ENCODE measurements around the gene TULP4.
"Not testable (repeated sequence)": the region's sequence is repeated elsewhere in the genome, so short reads cannot be mapped to it uniquely, and the experiment has no call there.

The TULP4 gene

DNA sequence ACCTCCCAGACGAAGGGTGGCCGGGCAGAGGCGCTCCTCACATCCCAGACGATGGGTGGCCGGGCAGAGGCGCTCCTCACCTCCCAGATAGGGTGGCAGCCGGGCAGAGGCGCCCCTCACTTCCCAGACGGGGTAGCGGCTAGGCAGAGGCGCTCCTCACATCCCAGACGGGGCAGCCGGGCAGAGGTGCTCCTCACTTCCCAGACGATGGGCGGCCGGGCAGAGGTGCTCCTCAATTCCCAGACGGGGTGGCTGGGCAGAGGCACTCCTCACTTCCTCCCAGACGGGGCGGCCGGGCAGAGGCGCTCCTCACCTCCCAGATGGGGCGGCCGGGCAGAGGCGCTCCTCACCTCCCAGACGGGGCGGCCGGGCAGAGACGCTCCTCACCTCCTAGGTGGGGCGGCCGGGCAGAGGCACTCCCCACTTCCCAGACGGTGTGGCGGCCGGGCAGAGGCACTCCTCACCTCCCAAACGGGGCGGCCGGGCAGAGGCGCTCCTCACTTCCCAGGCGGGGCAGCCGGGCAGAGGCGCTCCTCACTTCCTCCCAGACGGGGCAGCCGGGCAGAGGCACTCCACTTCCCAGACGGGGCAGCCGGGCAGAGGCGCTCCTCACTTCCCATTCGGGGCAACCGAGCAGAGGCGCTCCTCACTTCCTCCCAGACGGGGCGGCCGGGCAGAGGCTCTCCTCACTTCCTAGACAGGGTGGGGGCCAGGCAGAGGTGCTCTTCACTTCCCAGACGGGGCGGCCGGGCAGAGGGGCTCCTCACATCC lies 37.4 kb downstream of the TULP4 start:
- H3K27me3 ChIP-seq (ENCODE audit: control insufficient read depth, insufficient read depth, low read length); H3K36me3 ChIP-seq (ENCODE audit: control insufficient read depth, low read depth, low read length); H3K4me1 ChIP-seq (ENCODE audit: control insufficient read depth, low read depth, low read length); H3K27ac ChIP-seq (ENCODE audit: low read length); H3K9me3 ChIP-seq (ENCODE audit: control insufficient read depth, low read depth, low read length); H3K9ac ChIP-seq (ENCODE audit: low read length); H3K4me3 ChIP-seq (ENCODE audit: low read length): not testable (repeated sequence)

DNA sequence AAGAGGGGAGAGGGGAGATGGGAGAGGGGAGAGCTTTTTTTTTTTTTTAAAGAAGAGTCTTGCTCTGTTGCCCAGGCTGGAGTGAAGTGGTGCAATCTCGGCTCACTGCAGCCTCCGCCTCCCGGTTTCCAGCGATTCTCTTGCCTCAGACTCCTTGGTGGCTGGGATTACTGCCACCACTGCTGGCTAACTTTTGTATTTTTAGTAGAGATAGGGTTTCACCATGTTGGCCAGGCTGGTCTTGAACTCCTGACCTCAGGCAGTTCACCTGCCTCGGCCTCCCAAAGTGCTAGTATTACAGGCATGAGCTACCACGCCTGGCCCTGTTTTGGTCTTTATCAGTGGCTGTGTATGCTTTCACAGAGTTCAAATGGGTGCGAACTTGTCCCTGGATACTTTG lies 38.5 kb downstream of the TULP4 start:
- not testable (repeated sequence) for H3K9ac ChIP-seq (ENCODE audit: low read length); H3K36me3 ChIP-seq (ENCODE audit: control insufficient read depth, low read depth, low read length); H3K9me3 ChIP-seq (ENCODE audit: control insufficient read depth, low read depth, low read length); H3K27me3 ChIP-seq (ENCODE audit: control insufficient read depth, insufficient read depth, low read length); H3K27ac ChIP-seq (ENCODE audit: low read length); H3K4me3 ChIP-seq (ENCODE audit: low read length); H3K4me1 ChIP-seq (ENCODE audit: control insufficient read depth, low read depth, low read length)

DNA sequence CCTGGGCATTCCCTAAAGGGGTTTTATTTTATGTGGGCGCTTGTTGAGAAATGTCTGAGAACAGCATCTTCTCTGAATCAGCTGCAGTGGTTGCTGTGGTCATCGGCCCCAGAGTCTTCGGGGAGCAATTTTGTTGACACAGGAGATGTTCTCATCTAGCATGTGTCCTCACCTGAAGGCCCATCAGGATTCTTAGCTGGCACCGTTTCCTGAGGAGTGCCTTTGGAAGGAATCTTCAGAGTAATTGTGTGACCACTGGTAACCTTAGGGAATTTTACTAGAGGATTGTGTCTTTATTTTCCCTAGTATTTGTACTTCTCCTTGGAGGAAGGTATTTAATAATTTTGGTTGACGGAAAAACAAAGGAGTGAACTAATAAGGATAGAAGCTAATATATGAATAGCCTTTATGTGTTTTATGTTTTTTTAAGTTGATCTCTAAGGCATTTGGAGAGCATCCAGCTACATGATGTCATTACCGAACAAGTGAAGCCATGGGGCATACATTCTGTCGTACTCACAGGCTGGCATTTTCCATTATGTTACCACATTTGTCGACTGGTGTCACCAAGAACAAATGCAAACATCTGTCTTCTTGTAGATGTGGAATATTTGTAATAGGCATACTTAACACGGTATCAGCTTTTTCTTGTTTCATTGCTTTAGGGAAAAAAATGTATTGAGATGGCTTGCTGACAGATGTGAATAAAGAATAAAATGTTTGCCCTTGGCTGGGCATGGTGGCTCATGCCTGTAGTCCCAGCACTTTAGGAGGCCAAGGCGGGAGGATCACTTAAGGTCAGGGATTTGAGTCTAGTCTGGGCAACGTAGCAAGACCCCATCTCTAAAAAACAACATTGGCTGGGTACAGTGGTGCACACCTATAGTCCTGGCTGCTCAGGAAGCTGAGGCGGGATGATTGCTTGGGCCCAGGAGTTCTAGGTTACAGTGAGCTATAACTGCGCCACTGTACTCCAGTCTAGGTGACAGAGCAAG lies 41.9 kb downstream of the TULP4 start:
- no peak overlapping the region for H3K4me3 ChIP-seq (ENCODE audit: low read length)
- no peak overlapping the region for H3K27ac ChIP-seq (ENCODE audit: low read length)
- no peaks in the 10 kb centered on the region for H3K27me3 ChIP-seq (ENCODE audit: control insufficient read depth, insufficient read depth, low read length)
- no peak overlapping the region for H3K9ac ChIP-seq (ENCODE audit: low read length)
- no peaks in the 10 kb centered on the region for H3K4me1 ChIP-seq (ENCODE audit: control insufficient read depth, low read depth, low read length)
- no peaks in the 10 kb centered on the region for H3K9me3 ChIP-seq (ENCODE audit: control insufficient read depth, low read depth, low read length)
- no peaks in the 10 kb centered on the region for H3K36me3 ChIP-seq (ENCODE audit: control insufficient read depth, low read depth, low read length)

DNA sequence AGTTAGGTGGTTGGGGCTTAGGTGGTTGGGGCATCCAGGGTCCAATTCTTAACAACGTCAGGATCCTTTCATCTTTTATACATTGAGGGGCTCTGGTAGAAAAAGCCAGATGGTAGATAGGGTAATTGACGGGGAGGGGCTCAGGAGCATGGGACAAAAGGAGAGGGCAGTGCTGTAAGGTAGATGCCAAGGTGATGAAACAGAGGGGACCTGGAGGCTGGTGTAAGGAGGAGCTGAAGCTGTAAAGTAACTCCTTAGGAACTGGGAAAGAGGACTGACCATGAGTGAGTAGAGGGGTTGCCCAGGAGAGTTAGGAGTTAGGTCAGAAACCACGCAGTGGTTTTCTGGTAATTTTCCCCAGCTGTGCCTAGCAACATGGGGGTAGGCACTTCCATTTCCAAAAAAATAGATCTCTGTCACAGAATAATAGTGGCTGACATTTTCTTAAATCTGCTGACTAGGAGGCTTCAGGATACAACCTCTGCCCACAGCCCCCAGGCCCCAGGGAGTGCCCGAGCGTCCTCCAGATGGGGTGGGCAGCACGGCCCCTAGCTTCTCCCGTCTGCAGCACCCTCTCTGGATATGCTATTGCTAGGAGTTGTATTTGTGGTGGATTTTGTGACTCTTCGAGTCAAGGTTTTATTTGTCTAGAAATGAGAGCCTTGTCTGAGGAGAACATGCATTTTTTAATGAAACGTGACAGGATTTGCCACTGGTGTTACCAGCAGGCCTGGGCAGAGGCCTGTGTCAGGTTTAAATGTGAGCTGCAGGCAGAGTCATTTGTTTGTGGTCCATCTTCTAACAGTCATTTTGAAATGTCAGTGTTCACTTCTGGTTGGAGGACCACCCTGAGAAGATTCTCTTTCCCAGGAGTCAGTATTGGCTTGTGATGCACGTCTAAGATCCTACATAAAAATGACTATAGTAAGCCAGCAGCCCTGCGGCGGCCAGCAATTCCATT lies 44.6 kb downstream of the TULP4 start:
- no peak overlapping the region for H3K27ac ChIP-seq (ENCODE audit: low read length)
- H3K27me3 ChIP-seq (ENCODE audit: control insufficient read depth, insufficient read depth, low read length), result no peaks in the 10 kb centered on the region

DNA sequence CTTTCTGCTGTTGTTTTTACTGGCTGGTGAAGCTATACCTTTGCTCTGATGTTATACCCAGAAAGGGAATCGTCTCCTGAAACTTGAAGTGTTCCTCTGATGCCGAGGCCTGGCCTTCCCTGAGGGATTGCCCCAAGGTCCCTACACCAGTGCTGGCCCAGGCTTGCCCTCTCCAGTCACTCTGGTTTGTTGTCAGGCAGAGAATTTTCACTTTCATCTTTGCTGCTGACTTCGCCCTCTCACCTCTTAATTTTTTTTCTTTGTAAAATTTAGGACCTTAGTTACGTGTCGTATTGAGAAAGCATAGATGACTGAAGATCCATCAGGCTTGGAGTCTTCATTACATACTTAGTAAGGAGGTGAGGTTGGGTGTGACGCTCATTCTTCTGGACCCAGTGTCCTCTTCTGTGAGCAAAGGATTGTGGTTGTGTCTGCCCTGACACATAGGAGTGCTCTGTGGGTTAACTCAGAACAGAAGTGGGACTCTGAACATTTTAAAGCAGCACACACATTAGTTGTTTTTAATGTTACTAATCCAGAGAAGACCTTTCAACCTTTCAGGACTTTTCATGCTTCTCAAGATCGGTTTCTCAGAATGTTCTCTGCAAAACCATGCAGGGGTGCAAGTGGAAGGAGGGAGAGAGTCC lies 45.4 kb downstream of the TULP4 start:
- Histone ChIP-seq H3K27ac (ENCODE audit: low read length) (no peak overlapping the region), H3K4me1 (ENCODE audit: control insufficient read depth, low read depth, low read length) (no peaks in the 10 kb centered on the region)

More for the DNA sequence above, 44.6 kb downstream of the TULP4 start:
- Histone ChIP-seq H3K4me3 (ENCODE audit: low read length) (no peak overlapping the region), H3K9ac (ENCODE audit: low read length) (no peak overlapping the region), H3K36me3 (ENCODE audit: control insufficient read depth, low read depth, low read length) (no peaks in the 10 kb centered on the region), H3K4me1 (ENCODE audit: control insufficient read depth, low read depth, low read length) (no peaks in the 10 kb centered on the region), H3K9me3 (ENCODE audit: control insufficient read depth, low read depth, low read length) (no peaks in the 10 kb centered on the region)

DNA sequence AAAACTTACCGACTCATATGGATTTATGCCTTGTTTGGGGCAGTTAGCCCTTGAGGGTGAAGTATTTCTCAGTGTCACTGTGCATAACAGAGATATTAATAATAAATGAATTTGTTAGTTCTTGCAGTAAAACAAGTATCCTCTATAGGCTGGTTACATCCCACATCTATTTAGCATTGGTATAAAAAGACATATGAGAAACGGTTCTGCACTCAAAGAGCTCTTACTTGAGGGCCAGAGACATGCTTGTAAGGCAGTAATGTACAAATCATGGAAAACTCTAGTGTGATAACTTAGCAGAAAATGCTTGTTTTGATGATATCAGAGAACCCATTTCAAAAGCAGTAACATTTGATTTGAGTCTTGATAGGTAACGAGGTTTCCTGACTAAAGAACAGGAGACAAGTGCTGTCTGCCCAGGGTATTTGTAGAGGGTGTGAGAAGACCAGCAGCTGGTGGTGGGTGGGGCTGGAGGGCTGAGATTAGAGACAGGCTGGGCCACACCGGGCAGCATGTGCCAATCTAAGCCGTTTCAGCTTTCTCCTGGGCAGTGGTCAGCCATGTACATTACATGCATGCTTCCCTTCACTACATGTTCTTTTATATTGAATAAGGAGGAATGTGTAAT lies 46.3 kb downstream of the TULP4 start:
- H3K4me1 ChIP-seq (ENCODE audit: control insufficient read depth, low read depth, low read length), result no peaks in the 10 kb centered on the region
- no peak overlapping the region for H3K27ac ChIP-seq (ENCODE audit: low read length)
- no peaks in the 10 kb centered on the region for H3K9me3 ChIP-seq (ENCODE audit: control insufficient read depth, low read depth, low read length)
- no peaks in the 10 kb centered on the region for H3K27me3 ChIP-seq (ENCODE audit: control insufficient read depth, insufficient read depth, low read length)
- no peaks in the 10 kb centered on the region for H3K36me3 ChIP-seq (ENCODE audit: control insufficient read depth, low read depth, low read length)
- H3K4me3 ChIP-seq (ENCODE audit: low read length), result no peak overlapping the region
- H3K9ac ChIP-seq (ENCODE audit: low read length), result no peak overlapping the region

More for the DNA sequence above, 45.4 kb downstream of the TULP4 start:
- no peaks in the 10 kb centered on the region for H3K27me3 ChIP-seq (ENCODE audit: control insufficient read depth, insufficient read depth, low read length)
- H3K9ac ChIP-seq (ENCODE audit: low read length), result no peak overlapping the region
- no peaks in the 10 kb centered on the region for H3K36me3 ChIP-seq (ENCODE audit: control insufficient read depth, low read depth, low read length)
- no peak overlapping the region for H3K4me3 ChIP-seq (ENCODE audit: low read length)
- H3K9me3 ChIP-seq (ENCODE audit: control insufficient read depth, low read depth, low read length), result no peaks in the 10 kb centered on the region

DNA sequence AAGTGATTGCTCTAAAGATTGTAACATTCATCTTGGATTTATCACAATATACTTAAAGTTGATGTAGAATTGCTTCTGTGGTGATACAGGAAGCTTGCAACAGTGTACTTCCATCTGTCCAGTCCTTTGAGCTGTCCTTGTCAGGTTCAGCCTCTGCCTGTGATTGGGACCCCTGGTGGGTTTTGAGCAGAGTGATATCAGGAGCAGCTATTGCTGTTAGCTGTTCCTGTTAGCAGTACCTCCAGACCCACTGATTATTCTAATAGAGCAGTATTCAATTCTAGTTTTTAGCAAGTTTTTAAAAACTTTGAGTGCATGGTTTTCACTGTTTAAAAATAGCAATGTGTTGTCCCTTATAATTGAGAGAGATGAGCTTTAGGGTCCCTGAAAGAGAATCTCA lies 48.8 kb downstream of the TULP4 start:
- Histone ChIP-seq H3K9me3 (ENCODE audit: control insufficient read depth, low read depth, low read length) (no peaks in the 10 kb centered on the region), H3K27me3 (ENCODE audit: control insufficient read depth, insufficient read depth, low read length) (no peaks in the 10 kb centered on the region), H3K4me3 (ENCODE audit: low read length) (no peak overlapping the region), H3K36me3 (ENCODE audit: control insufficient read depth, low read depth, low read length) (no peaks in the 10 kb centered on the region), H3K4me1 (ENCODE audit: control insufficient read depth, low read depth, low read length) (no peaks in the 10 kb centered on the region), H3K27ac (ENCODE audit: low read length) (no peak overlapping the region), H3K9ac (ENCODE audit: low read length) (no peak overlapping the region)

DNA sequence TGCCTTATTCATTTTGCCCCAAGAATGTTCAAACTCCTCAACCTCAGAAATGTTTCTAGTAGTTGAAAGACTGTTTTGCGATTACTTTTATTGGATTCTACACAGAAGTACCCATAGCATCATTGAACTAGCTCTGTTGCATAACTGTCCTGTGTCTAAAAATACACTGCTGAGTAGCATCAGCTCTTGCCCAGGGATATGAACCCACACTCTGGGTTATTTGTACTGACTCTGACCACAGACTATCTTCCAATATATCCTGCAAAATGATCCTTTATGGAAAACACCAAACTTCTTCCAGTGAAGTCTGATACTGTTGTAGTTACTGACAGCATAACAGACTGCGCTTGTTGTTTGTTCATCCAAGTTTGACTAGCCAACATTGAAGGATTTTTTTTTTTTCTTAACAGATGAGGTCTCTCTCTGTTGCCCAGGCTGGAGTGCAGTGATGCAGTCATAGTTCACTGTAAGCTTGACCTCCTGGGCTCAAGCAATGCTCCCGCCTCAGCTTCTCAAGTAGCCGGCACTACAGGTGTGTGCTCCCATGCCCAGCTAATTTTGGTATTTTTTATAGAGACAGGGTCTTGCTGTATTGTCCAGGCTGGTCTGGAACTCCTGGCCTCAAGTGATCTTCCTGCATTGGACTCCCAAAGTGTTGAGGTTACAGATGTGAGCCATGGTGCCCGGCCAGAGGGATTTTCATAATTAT lies 49.9 kb downstream of the TULP4 start:
- H3K4me3 ChIP-seq (ENCODE audit: low read length), result no peak overlapping the region
- no peaks in the 10 kb centered on the region for H3K4me1 ChIP-seq (ENCODE audit: control insufficient read depth, low read depth, low read length)
- H3K9ac ChIP-seq (ENCODE audit: low read length), result no peak overlapping the region

DNA sequence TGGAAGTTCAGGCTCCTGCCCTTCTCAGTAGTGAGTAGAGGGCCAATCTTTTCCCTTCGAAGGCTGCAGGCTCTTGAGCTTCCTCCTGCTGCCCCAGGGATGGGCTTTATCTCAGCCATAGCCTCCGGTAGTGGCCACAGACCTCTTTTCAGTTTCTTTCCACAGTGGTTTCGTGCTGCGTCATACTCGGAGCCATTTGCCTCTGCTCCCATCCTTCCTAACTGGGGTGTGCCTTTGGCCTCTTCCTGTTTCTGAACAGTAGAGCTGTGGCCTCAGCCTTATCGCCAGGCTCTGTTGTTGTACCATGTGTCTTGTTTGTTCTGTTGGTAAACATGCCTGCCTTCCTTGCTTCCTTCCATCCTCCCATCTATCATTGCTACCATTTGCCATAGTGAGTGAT lies 54.1 kb downstream of the TULP4 start:
- no peaks in the 10 kb centered on the region for H3K9me3 ChIP-seq (ENCODE audit: control insufficient read depth, low read depth, low read length)
- no peaks in the 10 kb centered on the region for H3K4me1 ChIP-seq (ENCODE audit: control insufficient read depth, low read depth, low read length)
- H3K27ac ChIP-seq (ENCODE audit: low read length), result no peak overlapping the region
- H3K27me3 ChIP-seq (ENCODE audit: control insufficient read depth, insufficient read depth, low read length), result no peaks in the 10 kb centered on the region
- H3K36me3 ChIP-seq (ENCODE audit: control insufficient read depth, low read depth, low read length), result no peaks in the 10 kb centered on the region
- H3K4me3 ChIP-seq (ENCODE audit: low read length), result no peak overlapping the region
- no peak overlapping the region for H3K9ac ChIP-seq (ENCODE audit: low read length)

More for the DNA sequence above, 49.9 kb downstream of the TULP4 start:
- Histone ChIP-seq H3K27ac (ENCODE audit: low read length) (no peak overlapping the region), H3K36me3 (ENCODE audit: control insufficient read depth, low read depth, low read length) (no peaks in the 10 kb centered on the region), H3K27me3 (ENCODE audit: control insufficient read depth, insufficient read depth, low read length) (no peaks in the 10 kb centered on the region), H3K9me3 (ENCODE audit: control insufficient read depth, low read depth, low read length) (no peaks in the 10 kb centered on the region)

DNA sequence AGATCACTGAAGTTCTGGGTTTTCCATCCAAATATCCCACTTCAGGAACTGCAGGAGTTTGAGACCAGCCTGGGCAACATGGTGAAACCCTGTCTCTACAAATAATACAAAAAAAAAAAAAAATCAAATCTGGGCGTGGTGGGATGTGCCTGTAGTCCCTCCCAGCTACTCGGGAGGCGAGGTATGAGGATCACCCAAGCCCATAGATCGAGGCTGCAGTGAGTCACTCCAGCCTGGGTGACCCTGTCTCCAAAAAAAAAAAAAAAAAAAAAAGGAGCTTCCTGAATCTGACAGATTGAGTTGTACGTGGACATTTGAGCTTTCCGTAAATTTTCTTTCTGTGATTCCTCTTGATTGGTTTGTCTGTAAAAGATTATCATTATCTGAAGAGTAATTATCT lies 55.6 kb downstream of the TULP4 start:
- Histone ChIP-seq H3K27ac (ENCODE audit: low read length) (no peak overlapping the region), H3K36me3 (ENCODE audit: control insufficient read depth, low read depth, low read length) (no peaks in the 10 kb centered on the region), H3K4me3 (ENCODE audit: low read length) (no peak overlapping the region), H3K9me3 (ENCODE audit: control insufficient read depth, low read depth, low read length) (no peaks in the 10 kb centered on the region), H3K4me1 (ENCODE audit: control insufficient read depth, low read depth, low read length) (no peaks in the 10 kb centered on the region), H3K9ac (ENCODE audit: low read length) (no peak overlapping the region), H3K27me3 (ENCODE audit: control insufficient read depth, insufficient read depth, low read length) (no peaks in the 10 kb centered on the region)

Data from iPS-18a (cell line).